ENCODE data around the gene APPBP2.
"Not testable (repeated sequence)": the region's sequence is repeated elsewhere in the genome, so short reads cannot be mapped to it uniquely, and the experiment has no call there.

The APPBP2 gene

GRCh38 chr17:60559995-60560859 is 34.2 kb upstream of the APPBP2 start:
- TF ChIP-seq CTCF (IDR thresholded peaks at IDR 0.05; ENCODE audit: borderline replicate concordance, insufficient read depth, low read depth, low read length) = no peak
- H3K4me3 ChIP-seq (ENCODE audit: low read depth, low read length) = no peak overlapping the region

DNA sequence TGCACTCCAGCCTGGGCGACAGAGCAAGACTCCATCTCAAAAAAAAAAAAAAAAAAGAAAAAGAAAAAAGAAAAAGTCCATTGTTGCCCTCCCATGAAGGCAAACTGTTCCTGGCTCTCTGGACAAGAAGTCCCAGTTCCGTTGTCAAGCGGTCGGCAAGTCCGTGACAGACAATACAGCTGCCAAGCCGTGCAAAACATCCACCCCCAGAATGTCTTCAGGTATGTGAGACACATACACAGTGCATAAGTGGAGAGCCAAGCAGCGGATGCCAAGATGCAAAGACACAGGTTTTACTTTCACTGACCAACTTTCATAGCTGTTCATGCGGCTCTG is 33.6 kb upstream of the APPBP2 start:
- no peak overlapping the region for H3K4me3 ChIP-seq (ENCODE audit: low read depth, low read length)
- no peak for TF ChIP-seq CTCF (IDR thresholded peaks at IDR 0.05; ENCODE audit: borderline replicate concordance, insufficient read depth, low read depth, low read length)

DNA sequence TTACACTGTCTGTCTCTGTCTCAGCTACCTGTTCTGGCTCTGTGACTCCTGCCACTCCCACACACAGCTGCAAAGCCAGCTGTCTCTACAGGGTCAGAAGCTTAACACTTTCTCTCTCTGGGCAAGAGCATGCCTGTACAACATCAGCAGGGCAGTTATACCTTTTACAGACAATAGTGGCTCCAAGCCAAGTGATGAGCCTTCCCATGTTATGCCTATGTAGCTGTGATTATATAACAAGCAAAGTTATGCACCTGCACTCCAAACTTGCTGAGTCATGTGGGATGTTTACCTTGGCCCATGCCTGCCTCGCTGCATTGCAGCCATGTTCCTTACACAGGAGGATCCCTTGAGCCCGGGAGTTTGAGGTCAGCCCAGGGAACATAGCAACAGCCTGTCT is 31.8 kb upstream of the APPBP2 start:
- H3K4me3 ChIP-seq (ENCODE audit: low read depth, low read length) = no peak overlapping the region
- TF ChIP-seq CTCF (IDR thresholded peaks at IDR 0.05; ENCODE audit: borderline replicate concordance, insufficient read depth, low read depth, low read length) = no peak

DNA sequence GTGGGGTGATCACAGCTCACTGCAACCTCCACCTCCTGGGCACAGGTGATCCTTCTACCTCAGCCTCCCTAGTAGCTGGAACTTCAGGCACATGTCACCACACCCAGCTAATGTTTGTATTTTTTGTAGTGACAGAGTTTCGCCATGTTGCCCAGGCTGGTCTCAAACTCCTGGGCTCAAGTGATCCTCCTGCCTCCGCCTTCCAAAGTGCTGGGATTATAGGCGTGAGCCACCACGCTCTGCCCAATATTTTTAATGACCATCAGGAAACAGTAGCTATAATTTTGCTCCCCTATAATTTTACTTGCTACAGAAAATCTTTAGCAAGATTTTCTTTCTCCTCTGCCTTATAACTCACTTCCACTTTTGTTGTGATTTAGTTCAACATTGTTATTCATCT is 29.7 kb upstream of the APPBP2 start:
- no peak for TF ChIP-seq CTCF (IDR thresholded peaks at IDR 0.05; ENCODE audit: borderline replicate concordance, insufficient read depth, low read depth, low read length)

DNA sequence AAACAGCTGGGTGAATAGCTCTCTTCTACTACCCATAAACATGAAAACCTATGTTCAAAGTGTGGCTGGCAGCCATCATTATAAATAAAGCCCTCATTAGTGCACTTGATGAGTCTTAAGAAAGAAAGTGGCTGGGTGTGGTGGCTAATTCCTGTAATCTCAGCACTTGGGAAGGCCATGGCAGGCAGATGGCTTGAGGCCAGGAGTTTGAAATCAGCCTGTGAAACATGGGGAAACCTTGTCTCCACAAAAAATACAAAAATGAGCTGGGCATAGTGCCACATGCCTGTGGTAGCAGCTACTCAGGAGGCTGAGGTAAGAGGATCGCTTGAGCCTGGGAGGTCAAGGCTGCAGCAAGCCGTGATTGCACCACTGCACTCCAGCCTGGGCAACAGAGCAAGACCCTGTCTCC is 28.3 kb upstream of the APPBP2 start:
- TF ChIP-seq CTCF (IDR thresholded peaks at IDR 0.05; ENCODE audit: borderline replicate concordance, insufficient read depth, low read depth, low read length) = no peak

More for the DNA sequence above, 29.7 kb upstream of the APPBP2 start:
- H3K4me3 ChIP-seq (ENCODE audit: low read depth, low read length) = no peak overlapping the region

DNA sequence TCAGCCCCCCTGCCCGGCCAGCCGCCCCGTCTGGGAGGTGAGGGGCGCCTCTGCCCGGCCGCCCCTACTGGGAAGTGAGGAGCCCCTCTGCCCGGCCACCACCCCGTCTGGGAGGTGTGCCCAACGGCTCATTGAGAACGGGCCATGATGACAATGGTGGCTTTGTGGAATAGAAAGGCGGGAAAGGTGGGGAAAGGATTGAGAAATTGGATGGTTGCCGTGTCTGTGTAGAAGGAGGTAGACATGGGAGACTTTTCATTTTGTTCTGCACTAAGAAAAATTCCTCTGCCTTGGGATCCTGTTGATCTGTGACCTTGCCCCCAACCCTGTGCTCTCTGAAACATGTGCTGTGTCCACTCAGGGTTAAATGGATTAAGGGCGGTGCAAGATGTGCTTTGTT is 26.2 kb upstream of the APPBP2 start:
- not testable (repeated sequence) for H3K4me3 ChIP-seq (ENCODE audit: low read depth, low read length)

More for the DNA sequence above, 28.3 kb upstream of the APPBP2 start:
- no peak overlapping the region for H3K4me3 ChIP-seq (ENCODE audit: low read depth, low read length)

GRCh38 chr17:60548990-60549389 is 22.9 kb upstream of the APPBP2 start:
- no peak for TF ChIP-seq CTCF (IDR thresholded peaks at IDR 0.05; ENCODE audit: borderline replicate concordance, insufficient read depth, low read depth, low read length)
- no peak overlapping the region for H3K4me3 ChIP-seq (ENCODE audit: low read depth, low read length)
